M059J (cell line): ENCODE measurements around the gene TRIM38. TPM values are rescaled to one million over a fixed set of nuclear protein-coding genes. Genes with fewer than 3 reads are reported as not detected.
"Not testable (repeated sequence)": the region's sequence is repeated elsewhere in the genome, so short reads cannot be mapped to it uniquely, and the experiment has no call there.

ENCODE experiments used
- DNase-seq: peaks from one replicate; pipeline ENCODE4 v3.0.0-alpha.2; 2012; ENCODE audit warnings: low read depth
- total RNA-seq: library from RNA; depleted of rRNA; stranded (reverse); fragments of >200 nt; shearing (Covaris generic); gene quantifications from 2 replicates; pipeline ENCODE4 v1.2.3, GENCODE V29; 2014

Gene TRIM38
- total RNA-seq, 1 experiment from 2014 or later, result 13.9 TPM

DNA sequence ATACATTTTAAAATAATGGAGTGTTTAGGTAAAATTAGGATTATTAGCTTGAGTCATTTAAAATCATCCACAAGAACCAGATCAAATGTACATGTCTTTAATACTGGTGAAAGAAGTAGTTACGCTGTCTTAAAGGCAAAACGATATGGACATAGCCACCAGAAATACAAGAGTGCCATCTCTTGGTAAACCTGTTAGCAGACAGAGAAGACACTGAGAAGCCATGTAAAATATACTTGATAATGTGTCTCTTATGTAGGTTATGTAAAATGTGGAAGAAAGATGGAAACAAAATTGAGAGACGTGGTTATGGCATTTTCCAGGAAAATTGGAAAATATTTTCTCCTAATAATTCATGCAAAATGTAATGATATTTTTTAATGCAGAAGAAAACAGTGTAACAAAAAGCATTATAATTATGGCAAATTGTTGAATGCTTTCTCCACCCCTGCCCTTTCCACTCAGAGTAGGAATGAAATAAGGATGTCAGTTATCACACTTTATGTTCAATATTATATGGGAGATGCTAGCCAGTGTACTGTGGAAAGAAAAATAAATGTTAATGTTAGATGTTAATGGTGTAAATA, 19.9 kb upstream of the TRIM38 start:
- DNase-seq, result peak; percentile 64

DNA sequence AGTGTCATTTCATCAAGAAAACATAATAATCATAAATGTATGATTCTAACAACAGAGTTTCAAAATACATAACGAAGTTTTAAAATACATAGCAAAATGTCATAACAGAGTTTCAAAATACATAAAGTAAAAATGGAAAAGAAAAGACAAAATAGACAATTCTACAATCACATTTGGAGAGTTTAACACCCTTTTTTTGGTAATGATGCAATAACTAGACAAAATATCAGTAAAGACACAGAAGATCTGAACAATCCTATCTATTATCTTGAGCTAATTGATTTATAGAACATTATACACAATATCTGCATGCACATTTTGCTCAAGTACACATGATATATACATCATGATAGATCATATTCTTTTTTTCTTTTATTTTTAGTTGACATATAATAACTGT, 18.7 kb upstream of the TRIM38 start:
- no peak for DNase-seq

DNA sequence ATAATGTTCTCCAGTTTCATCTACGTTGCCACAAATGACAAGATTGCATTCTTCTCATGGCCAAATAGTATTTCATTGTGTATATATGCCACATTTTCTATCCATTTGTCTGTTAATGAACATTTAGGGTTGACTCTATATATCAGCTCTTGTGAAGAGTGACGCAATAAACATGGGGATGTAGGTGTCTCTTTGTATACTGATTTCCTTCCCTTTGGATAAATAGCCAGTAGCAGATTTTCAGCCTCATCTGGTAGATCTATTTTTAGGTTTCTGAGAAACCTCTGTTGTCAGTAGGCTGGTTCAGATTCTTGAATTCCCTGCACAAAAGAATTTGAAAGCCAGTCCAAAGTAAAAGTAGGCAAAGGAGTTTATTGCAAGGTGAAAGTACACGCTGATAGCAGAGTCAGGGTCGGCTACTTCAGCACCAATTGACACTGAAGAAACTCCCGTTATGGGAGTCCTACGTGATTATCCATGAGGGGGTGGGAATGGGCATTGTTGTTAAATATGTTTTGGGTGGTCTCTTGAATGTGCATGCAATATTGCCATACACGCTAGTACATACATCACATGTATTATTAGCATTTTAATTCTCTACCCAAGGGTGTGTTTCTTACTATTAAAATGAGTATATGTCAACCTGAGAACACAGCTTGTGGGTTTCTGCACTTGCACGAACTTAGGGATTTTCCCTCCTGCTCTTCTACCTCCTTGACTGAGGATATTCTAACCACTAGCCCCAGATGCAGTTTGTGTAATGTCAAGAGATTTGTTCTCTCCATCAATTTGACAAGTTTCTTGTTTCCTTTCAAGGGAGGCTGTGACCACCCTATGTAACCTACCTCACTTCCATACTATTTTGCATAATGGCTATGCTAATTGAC, 17.7 kb upstream of the TRIM38 start:
- no peak for DNase-seq

DNA sequence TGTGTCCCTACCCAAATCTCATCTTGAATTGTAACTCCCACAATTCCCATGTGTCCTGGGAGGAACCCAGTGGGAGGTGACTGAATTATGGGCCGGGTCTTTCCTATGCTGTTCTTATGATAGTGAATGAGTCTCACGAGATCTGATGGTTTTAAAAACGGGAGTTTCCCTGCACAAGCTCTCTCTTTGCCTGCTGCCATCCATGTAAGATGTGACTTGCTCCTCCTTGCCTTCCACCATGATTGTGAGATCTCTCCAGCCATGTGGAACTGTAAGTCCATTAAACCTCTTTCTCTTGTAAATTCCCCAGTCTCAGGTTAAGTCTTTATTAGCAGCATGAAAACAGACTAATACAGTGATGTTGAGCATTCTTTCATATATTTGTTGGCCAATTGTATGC, 16.9 kb upstream of the TRIM38 start:
- DNase-seq, result not testable (repeated sequence)

DNA sequence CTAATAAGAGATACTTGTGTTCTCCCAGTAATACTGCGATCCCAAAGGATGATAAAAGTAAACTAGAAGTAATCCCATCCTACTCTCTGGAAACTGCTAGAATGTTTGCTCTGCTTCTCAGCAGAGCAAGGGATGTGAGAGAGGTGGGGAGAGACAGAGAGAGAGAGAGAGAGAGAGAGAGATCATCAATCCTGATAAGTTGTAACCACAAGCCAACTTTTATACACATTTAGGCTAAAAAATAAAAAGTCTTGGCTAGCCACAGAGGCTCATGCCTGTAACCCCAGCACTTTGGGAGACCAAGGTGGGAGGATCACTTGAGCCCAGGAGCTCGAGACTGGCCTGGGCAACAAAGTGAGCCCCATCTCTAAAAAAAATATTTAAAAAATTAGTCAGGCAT, 16.0 kb upstream of the TRIM38 start:
- DNase-seq, result no peak

DNA sequence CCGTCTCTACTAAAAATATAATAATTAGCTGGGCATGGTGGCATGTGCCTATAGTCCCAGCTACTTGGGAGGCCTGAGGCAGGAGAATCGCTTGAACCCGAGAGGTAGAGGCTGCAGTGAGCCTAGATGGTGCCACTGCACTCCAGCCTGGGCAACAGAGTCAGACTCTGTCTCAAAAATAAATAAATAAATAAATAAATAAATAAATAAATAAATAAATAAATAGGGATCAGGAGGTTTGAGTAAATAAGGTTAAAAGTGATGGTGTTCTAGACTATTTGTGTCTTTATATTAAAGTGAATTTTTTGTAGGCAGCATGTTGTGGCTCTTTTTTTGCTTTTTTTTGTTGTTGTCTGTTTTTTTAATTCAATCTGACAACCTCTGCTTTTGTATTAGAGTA, 15.1 kb upstream of the TRIM38 start:
- DNase-seq, result not testable (repeated sequence)

DNA sequence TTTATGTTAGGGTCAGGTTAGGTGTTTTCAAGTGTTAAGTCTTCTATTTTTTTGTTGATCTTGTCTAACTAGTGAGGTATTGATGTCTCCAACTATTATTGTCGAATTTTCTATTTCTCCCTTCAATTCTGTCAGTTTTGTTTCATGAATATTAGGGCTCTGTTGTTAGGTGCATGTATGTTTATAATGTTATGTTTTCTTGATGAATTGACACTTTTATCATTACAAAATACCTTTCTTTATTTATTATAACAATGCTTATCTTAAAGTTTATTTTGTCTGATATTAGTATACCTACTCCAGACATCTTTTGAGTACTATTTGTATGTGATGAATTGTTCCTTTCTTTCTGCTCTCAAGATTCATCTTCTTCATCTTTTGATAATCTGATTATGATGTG, 12.9 kb upstream of the TRIM38 start:
- DNase-seq, result no peak

DNA sequence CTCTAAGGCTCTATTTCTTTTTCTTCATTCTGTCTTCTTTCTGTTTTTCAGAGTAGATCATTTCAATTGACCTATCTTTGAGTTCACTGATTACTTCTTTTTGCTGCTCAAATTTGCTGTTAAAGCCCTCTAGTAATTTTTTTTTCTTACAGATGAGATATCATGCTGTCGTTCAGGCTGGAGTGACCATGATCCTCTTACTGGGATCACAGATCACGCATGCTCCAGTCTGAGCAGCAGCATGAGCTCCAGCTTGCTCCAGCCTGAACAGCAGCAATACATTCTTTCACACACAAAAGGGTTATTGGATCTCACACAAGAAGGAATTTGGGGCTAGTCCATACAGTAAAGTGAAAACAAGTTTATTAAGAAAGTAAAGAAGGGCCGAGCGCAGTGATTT, 12.3 kb upstream of the TRIM38 start:
- DNase-seq, result no peak

DNA sequence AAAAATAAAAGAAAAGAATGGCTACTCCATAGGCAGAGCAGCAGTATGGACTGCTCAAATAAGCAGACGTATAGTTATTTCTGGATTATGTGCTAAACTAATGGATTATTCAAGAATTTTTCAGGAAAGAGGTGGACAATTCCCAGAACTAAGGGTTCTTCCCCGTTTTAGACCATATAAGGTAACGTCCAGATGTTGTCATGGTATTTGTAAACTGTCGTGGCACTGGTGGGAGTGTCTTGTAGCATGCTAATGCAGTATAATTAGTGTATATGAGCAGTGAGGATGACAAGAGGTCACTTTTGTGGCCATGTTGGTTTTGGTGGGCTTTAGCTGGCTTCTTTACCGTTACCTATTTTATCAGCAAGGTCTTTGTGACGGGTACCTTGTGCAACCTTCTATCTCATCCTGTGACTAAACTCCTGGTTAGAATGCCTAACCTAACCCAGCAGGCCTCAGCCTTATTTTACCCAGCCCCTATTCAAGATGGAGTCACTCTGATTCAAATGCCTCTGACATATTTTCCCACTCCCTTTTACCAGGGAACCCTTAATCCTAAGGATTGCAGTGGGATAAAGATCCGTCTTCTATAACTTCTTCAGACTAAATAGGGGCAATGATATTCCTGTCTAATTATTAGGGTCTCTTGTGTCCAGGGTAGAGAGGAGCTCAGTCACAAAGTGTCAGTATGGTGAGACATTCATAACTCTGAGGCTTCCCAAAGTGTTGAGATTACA, 11.1 kb upstream of the TRIM38 start:
- no peak for DNase-seq

DNA sequence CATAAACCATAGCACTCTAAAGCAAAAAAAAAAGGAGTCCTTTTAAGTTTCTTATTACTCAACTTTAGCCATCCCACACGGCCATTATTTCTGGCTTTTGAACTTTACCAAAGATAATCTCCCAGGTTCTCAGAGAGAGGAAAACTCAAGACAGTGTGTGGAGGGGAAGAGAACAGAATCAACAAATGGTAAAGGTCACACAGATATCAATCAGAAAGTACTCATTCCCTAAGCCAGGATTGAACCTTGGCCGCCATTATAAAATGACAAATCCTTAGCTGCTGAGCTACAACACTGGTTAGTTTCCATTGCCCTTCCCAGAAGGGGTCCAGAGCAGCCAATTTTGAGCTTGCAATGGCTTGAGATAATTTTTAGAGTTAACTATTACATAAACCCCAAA, 10.1 kb upstream of the TRIM38 start:
- DNase-seq, result no peak

DNA sequence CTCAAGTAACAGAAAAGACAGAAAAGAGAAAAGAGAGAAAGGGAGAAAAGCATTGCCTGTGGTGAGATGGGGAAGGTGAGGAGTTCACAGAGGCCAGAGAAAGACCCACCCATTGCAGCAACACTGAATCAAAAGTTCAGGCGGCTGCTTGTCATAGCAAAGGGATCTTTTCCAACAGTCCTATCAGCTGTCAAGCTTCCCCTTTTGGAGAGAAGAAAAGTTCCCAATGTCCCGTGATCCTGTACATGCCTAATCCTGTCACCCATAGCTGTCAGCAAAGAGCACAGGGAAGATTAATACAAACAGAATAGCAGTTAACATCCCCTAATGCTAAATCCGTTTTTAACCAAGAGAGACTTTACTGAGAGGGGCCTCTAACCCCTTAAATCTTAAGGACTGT, 8.9 kb upstream of the TRIM38 start:
- DNase-seq, result no peak

DNA sequence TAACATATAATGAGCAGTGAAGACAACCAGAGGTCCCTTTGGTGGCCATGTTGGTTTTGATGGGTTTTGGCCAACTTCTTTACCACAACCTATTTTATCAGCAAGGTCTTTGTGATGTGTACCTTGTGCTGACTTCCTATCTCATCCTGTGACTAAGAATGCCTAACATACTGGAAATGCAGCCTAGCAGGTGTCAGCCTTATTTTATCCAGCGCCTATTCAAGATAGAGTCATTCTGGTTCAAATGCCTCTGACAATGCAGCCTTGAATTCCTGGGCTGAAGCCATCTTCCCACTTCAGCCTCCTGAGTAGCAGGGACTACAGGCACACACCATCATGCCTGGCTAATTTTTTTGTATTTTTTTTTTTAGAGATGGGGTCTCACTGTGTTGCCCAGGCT, 7.8 kb upstream of the TRIM38 start:
- no peak for DNase-seq

DNA sequence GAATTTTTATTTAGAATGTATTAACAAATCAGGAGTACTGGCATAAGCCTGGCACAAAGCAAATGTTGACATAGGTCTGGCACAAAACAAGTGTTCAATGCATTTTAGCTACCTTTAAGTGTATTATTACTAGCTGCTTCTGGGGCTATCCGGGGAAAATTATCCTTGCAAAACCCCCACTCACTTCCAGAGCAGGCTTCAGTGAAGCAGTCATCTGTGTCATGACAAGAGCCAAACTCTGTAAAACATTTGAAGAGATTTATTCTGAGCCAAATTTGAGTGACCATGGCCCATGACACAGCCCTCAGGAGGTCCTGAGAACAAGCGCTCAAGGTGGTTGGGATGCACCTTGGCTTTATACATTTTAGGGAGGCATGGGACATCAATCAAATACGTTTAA, 6.4 kb upstream of the TRIM38 start:
- no peak for DNase-seq

DNA sequence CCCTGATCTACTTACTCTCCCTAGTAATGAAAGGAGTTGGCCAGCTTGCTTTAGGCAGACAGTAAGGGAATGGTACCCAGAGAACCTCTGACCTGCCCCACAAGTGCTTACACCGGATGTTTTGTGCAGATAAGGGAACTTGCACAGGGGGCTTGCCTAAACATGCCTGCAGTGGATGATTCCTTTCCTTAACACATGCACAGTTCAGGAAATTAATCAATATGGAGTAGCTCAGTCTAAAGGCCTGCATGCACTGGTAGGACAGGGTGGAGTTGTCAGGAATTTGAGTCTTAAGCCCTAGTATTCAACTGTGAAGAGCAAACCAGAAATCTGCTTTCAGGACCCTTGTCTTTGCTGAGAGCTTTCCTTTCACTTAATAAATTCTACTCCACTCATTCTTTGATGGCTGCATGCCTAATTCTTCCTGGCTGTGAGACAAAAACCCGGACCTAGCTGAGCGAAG, 3.9 kb upstream of the TRIM38 start:
- no peak for DNase-seq

DNA sequence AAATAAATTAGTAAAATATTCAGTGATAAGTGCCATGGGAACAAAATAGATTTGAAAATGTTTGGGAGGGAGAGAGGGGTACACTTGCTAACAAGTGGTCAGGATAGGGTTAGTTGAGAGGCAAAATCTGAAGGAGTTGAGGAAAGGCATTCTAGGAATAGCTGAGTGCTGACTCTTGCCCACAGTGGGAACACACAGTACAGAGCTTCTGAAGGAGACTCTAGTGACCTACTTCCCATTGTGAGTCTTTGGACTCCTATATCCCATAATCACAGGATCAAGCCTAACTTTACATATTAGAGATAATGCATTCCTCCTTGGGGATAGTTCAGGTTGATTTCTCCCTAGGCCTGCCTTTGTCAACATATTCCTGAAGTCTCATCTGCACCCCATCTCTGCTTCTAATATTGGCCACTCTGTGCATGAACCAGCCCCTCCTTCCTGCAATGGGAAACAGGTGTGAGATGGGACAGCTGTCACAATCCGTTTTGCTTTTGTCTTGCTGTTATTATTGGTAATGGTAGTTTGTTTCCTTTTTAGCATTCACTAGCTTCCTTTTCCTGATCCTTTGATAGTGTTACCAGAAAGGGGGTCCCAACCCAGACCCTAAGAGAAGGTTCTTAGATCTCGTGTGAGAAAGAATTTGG, 2.6 kb upstream of the TRIM38 start:
- peak; percentile 30 for DNase-seq

DNA sequence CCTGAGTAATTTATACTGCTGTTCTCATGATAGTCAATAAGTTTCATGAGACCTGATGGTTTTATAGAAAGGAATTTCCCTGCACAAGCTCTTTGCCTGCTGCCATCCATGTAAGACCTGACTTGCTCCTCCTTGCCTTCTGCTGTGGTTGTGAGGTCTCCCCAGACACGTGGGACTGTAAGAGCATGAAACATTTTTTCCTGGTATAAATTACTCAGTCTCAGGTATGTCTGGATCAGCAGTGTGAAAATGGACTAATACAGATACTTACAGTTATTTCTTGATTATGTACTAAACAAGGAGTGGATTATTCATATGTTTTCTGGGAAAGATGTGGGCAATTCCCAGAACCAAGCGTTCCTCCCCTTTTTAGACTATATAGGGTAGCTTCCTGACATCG, 1.9 kb upstream of the TRIM38 start:
- DNase-seq, result peak; percentile 12

DNA sequence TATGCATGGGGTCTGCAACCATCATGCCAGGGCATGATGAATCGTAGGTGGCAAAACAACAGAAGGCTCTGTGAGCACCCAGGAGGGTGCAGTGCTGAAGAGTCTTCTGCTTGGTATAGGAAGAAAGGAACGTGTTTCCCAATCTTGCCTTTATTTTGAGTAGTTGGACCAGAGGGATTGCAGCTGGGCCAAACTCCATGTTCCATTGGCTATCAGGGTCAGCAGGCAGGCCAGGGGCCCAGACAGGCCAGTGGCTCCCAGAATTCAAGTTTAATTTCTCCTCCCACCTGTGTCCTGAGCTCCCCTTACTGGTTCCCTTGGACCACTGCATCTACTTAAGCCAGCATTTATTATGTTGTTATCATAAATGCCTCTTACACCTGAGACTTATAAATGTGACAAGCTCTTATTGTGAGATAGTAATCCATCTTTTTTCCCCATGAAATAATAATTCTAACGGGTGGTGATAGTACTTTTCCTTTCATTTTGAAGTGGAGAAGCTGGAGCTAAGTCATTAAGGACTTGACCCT, 918 bp upstream of the TRIM38 start:
- peak; percentile 26 for DNase-seq

DNA sequence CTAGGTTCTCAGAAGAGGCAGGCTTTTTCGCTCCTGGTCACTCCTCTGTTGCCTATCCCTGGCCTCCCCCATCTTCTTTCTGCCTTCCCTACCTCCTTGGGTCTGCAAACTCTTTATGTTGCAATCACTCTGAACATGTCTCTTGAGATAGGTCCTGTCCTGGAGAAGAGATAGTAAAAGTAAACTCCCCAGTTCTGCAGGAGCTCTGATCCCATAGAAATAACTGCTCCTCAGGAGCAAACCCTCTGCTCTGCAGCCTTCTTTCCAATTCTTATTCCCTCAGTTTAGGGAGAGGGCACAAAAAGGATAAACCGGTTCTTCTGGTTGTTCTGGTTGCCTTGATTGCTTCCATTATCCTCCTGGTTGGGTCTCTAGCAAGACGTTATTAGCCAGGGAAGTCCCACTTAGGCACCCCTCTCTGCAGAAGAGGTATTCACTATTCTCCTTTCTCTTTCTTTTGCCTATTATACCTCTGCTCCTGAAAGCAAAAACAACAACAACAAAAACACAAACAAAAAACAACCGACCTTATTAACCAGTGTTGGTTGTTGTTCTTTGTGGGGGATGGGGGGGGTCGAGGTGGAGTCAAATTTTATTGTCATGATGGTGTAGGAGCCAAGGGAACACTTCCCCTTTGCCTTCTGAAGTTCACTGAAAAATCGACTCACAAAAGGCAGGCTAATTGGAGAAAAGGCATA, 973 bp downstream of the TRIM38 start:
- no peak for DNase-seq

DNA sequence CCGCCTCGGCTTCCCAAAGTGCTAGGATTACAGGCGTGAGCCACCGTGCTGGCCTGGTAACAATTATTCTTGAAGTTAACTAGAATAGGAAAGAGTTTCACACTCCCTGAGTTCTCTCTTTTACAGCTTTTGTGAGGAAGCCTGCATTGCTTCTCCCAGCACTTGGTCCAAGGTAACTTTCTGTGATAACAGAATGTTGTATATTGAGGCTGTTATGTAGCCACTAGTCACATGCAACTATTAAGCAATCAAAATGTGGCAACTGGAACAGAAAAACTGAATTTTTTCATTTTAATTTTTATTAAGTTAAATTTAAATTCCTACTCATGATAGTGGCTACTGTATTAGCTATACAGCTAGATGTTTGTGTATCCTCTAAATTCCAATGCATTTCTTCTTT, 2.5 kb downstream of the TRIM38 start:
- DNase-seq, result no peak

DNA sequence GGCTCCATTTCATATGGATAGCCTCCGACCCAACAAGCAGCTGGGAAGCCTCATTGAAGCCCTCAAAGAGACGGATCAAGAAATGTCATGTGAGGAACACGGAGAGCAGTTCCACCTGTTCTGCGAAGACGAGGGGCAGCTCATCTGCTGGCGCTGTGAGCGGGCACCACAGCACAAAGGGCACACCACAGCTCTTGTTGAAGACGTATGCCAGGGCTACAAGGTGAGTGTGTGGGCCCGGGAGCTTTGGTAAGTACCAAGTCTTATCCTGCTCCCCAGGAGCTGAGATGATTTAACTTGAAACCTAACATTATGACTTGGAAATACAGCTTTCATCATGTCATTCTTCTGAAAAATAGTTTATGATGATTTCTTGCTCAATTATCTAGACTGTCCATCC, 4.1 kb downstream of the TRIM38 start:
- no peak for DNase-seq

DNA sequence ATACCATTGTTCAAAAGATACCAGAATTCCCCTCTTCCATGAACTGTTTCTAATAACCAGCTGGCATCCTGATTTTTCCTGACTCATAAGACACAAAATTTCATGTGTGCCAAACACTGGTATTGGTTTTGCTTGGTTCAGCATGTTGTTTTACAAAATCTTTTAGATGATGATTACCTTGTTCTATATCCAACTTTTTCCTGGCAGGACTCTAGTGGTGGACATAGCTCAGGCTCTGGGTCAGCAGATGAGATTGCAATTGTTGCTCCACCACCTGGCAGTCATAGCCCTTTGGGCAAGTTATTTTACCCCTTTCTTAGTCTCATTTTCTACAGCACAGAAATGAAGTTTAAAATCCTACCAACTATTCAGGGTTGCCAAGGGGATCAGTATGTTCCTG, 6.2 kb downstream of the TRIM38 start:
- DNase-seq, result peak; percentile 28
